Measurements from ENCODE around the gene ADSS1.

- TF ChIP-seq CTCF (optimal IDR thresholded peaks at IDR 0.05 in 1 of 3, IDR thresholded peaks at IDR 0.05 in 1 of 3, conservative IDR thresholded peaks at IDR 0.05 in 1 of 3; ENCODE audit: extremely low read depth in 1 of 3, insufficient read depth in 2 of 3, low read length in 3 of 3), result no peak
- no peak for TF ChIP-seq EZH2 (IDR thresholded peaks at IDR 0.05; ENCODE audit: low read length)
Measured at GRCh38 chr14:104694475-104694950, 29.5 kb upstream of the ADSS1 start.

All from keratinocyte (primary cell).